HCEC 1CT (cell line): ENCODE measurements around the gene DNAJC27.

ENCODE experiments used
- DNase-seq: peaks from one replicate; pipeline ENCODE4 v3.0.0-alpha.2; 2017

DNAJC27 gene

GRCh38 chr2:24903161-24904103, 68.3 kb downstream of the DNAJC27 start:
- DNase-seq: no peak

GRCh38 chr2:24899361-24899910, 72.3 kb downstream of the DNAJC27 start:
- DNase-seq: no peak

GRCh38 chr2:24898122-24899109, 73.3 kb downstream of the DNAJC27 start:
- no peak for DNase-seq

GRCh38 chr2:24894750-24895149, 77.0 kb downstream of the DNAJC27 start:
- no peak for DNase-seq

- DNase-seq: peak; percentile 24
Measured at GRCh38 chr2:24893934-24894333, 77.8 kb downstream of the DNAJC27 start.
